Vagina (tissue), 2 donors: Measurements from ENCODE around the gene NAPSA. TPM values are rescaled to one million over a fixed set of nuclear protein-coding genes. Genes with fewer than 3 reads are reported as not detected.

Experiments
- DNase-seq, 2 donors: peaks; one replicate each; pipeline ENCODE4 v3.0.0-alpha.2; 2017; ENCODE audit errors: extremely low spot score in 2 of 2
- H3K27ac ChIP-seq: fragments of 200-600 bp; sonication (generic); one replicate; pipeline ENCODE4 v1.5.1; 2019
- H3K27me3 ChIP-seq: fragments of 200-600 bp; sonication (generic); one replicate; pipeline ENCODE4 v1.5.1; 2019
- H3K36me3 ChIP-seq, 2 donors: fragments of 200-600 bp; sonication (generic); one replicate each; pipeline ENCODE4 v1.5.1; 2017 to 2019
- H3K4me1 ChIP-seq: fragments of 200-600 bp; sonication (generic); one replicate; pipeline ENCODE4 v1.5.1; 2019
- H3K4me3 ChIP-seq, 2 donors: fragments of 200-600 bp; sonication (generic); 1 replicate in 1 of 2; 2 replicates in 1 of 2; pipeline ENCODE4 v1.5.1; 2016 to 2019
- H3K9me3 ChIP-seq: fragments of 200-600 bp; sonication (generic); one replicate; pipeline ENCODE4 v1.5.1; 2019
- POLR2A ChIP-seq, 2 donors: fragments of 450-650 bp; IDR thresholded peaks; one replicate each; pipeline ENCODE4 v1.6.1; 2017; ENCODE audit warnings: antibody characterized with exemption in 2 of 2, mild to moderate bottlenecking in 2 of 2, moderate library complexity in 2 of 2
- POLR2AphosphoS5 ChIP-seq, 2 donors: sonication (generic); formaldehyde crosslinking; IDR thresholded peaks; one replicate each; pipeline ENCODE4 v1.9.0; 2017; ENCODE audit warnings: antibody characterized with exemption in 2 of 2, mild to moderate bottlenecking in 2 of 2, low read depth in 1 of 2; ENCODE audit not compliant: insufficient read depth in 1 of 2
- intact Hi-C: fragments of 100-400 bp; cut with DNase I; formaldehyde crosslinking; loops from one replicate; pipeline ENCODE4 v1.15.1; 2023
- total RNA-seq: library from RNA; depleted of rRNA; stranded (reverse); fragments of >200 nt; gene quantifications from one replicate; pipeline ENCODE4 v1.2.3, GENCODE V29; 2016
- TF ChIP-seq, protein P1 (sequence below), 3 experiments: fragments of 450-650 bp in 2 of 3; fragments of 200-600 bp in 1 of 3; sonication (generic) in 1 of 3; IDR thresholded peaks; one replicate each; pipeline ENCODE4 v1.5.1; 2017 to 2019; ENCODE audit warnings: antibody characterized with exemption in 3 of 3, mild to moderate bottlenecking in 2 of 3, moderate library complexity in 2 of 3

Gene NAPSA
- total RNA-seq, 1 donor from 2014 or later: 0.74 TPM

DNA sequence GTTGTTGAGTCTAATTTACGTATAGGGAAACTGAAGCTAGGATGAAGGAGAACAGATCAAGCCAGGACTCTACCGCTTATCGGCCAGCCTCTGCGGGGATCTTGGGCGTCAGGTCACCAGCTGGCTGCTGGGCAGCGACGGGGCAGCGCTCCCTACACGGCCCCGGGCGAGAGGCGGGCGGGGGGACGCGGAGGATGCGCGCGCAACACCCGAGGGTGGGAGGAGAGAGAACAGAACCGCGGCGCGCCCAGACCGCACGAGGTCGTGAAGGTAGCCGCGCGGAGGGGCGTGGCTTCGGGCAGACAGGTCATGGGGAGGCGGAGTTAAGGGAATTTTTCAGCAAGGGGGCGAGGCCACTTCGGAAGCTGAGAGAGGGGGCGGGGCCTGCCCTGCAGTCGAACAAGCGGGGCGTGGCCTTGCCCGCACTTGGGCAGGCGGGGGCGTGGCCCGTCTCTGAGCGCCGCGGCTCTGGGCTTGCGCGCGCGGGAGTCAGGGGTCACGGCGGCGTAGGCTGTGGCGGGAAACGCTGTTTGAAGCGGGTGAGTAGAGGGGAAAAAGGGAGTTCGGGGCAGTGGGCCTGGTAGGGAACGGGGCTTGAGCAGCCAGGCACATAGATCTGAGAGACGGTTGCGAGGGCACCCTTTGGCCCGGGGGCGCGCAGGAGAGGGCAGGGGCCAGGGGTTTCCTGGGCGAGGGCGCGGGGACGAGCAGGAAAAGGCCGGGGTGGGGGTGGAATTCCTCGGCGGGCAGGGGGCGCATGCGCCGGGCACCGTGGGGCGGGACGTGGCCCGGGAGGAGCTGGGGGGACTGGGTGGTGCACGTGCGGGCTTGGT is 18.6 kb upstream of the NAPSA start, which contains the start of gene POLD1:
POLD1 (plus strand) TSS at position 496 of the 833 bp plus-strand sequence. CDS start 14,505 bp downstream, outside the sequence.
- intact Hi-C loops: no loop called here
- peaks cover 0 to 30% of the 10 kb centered on the region in 2 donors for H3K36me3 ChIP-seq
- DNase-seq: peak in 1 of 2 donors; percentile 95
- no peaks in the 10 kb centered on the region for H3K9me3 ChIP-seq
- H3K27me3 ChIP-seq: no peaks in the 10 kb centered on the region
- TF ChIP-seq, protein P1, sequence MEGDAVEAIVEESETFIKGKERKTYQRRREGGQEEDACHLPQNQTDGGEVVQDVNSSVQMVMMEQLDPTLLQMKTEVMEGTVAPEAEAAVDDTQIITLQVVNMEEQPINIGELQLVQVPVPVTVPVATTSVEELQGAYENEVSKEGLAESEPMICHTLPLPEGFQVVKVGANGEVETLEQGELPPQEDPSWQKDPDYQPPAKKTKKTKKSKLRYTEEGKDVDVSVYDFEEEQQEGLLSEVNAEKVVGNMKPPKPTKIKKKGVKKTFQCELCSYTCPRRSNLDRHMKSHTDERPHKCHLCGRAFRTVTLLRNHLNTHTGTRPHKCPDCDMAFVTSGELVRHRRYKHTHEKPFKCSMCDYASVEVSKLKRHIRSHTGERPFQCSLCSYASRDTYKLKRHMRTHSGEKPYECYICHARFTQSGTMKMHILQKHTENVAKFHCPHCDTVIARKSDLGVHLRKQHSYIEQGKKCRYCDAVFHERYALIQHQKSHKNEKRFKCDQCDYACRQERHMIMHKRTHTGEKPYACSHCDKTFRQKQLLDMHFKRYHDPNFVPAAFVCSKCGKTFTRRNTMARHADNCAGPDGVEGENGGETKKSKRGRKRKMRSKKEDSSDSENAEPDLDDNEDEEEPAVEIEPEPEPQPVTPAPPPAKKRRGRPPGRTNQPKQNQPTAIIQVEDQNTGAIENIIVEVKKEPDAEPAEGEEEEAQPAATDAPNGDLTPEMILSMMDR (IDR thresholded peaks at IDR 0.05): no peak
- peak; percentile 78 to 87 for TF ChIP-seq POLR2AphosphoS5 (IDR thresholded peaks at IDR 0.05; ENCODE audit: insufficient read depth in 1 of 2, low read depth in 1 of 2)
- H3K27ac ChIP-seq: peak within 1 kb of the TSS; percentile 75
- H3K4me3 ChIP-seq: peak within 1 kb of the TSS; percentile 54 to 72
- peaks cover 19% of the 10 kb centered on the region for H3K4me1 ChIP-seq

DNA sequence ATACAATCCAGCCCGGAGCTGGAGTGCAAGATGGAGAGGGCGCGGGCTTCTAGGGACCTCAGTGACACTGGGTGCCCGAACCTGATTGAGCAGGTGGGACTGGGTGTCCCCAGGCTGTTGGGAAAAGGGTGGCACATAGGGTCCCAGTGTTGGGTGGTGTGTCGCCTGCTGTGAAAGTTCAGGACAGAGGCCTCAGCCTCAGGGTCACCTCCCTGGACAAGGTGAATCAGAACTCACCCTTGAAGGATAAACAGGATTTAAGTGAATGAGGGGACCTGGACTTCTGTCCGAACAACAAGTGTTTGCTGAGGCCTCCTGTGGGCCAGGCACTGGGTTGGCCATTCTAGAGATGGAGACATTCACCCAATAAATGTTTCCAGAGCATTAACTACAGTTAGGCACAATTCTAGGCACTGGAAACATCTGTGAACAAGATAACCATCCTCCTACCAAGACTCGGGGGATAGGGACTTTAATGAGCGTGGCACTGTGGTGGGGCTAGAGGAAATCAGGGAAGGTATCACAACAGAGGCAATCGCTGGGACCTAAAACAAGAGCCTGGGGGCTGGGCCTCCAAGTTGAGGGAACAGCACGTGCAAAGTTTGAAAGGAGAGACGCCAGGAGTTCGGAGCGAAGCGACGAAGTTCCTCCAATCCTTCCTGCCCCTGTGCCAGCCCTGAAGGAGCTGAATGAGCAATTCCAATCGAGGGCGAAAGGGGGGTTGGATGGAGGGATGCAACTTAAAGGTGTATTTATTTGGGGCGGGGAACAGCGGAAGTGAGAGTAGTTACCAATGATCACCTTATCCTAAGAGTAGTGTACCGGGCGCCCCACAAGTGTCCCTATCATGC is 17.8 kb upstream of the NAPSA start:
- DNase-seq: no peak
- Histone ChIP-seq H3K27me3 (no peaks in the 10 kb centered on the region), H3K4me1 (peaks cover 19% of the 10 kb centered on the region), H3K36me3 (peaks cover 0 to 38% of the 10 kb centered on the region in 2 donors), H3K9me3 (no peaks in the 10 kb centered on the region), H3K27ac (peak overlapping the region; percentile 75), H3K4me3 (peak overlapping the region; percentile 54 to 72)
- TF ChIP-seq, protein P1 (IDR thresholded peaks at IDR 0.05): no peak
- no peak for TF ChIP-seq POLR2A (IDR thresholded peaks at IDR 0.05)
- no peak for TF ChIP-seq POLR2AphosphoS5 (IDR thresholded peaks at IDR 0.05; ENCODE audit: insufficient read depth in 1 of 2, low read depth in 1 of 2)
- intact Hi-C loops: no loop called here

- peaks cover 0 to 49% of the 10 kb centered on the region in 2 donors for H3K36me3 ChIP-seq
- peaks cover 25% of the 10 kb centered on the region for H3K4me1 ChIP-seq
- H3K27me3 ChIP-seq: no peaks in the 10 kb centered on the region
- H3K4me3 ChIP-seq: no peak overlapping the region
- TF ChIP-seq POLR2AphosphoS5 (IDR thresholded peaks at IDR 0.05; ENCODE audit: insufficient read depth in 1 of 2, low read depth in 1 of 2) (no peak), POLR2A (IDR thresholded peaks at IDR 0.05) (no peak)
- TF ChIP-seq, protein P1 (IDR thresholded peaks at IDR 0.05): no peak
- no peak for DNase-seq
- H3K27ac ChIP-seq: no peak overlapping the region
- H3K9me3 ChIP-seq: no peaks in the 10 kb centered on the region
- intact Hi-C loops: no loop called here
Observed at GRCh38 chr19:50381881-50382729, 16.7 kb upstream of the NAPSA start.

DNA sequence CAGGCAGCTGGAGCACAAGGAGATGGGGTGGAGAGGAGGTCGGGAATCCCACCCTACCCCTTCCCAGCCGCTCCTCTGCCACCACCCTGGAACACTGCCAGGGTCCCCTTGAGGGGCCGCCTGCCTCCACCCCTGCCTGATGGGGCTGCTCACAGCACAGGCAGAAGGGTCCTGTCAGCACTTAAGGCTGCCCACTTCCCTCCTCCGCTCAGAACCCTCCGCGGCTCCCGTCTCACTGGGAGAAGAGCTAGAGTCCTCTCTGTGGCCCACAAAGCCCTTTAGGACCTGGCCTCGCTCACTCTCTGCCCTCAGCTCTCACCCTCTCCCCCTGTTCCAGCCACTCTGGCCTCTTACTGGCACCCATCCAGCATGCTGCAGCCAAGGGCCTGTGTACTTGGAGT is 15.3 kb upstream of the NAPSA start:
- Histone ChIP-seq H3K9me3 (no peaks in the 10 kb centered on the region), H3K27ac (no peak overlapping the region), H3K27me3 (no peaks in the 10 kb centered on the region), H3K4me1 (peaks cover 35% of the 10 kb centered on the region), H3K4me3 (no peak overlapping the region), H3K36me3 (peaks cover 0 to 49% of the 10 kb centered on the region in 2 donors)
- intact Hi-C loops: no loop called here
- no peak for DNase-seq
- TF ChIP-seq POLR2A (IDR thresholded peaks at IDR 0.05) (no peak), POLR2AphosphoS5 (IDR thresholded peaks at IDR 0.05; ENCODE audit: insufficient read depth in 1 of 2, low read depth in 1 of 2) (no peak)
- TF ChIP-seq, protein P1 (IDR thresholded peaks at IDR 0.05): no peak
